Keratinocyte (primary cell): ENCODE results near the gene CCDC185. TPM values are rescaled to one million over a fixed set of nuclear protein-coding genes. Genes with fewer than 3 reads are reported as not detected.

Experiments
- DNase-seq: peaks from one replicate; pipeline ENCODE4 v3.0.0-alpha.2; 2011; ENCODE audit warnings: low read depth, missing footprints, low spot score
- FAIRE-seq: peaks from 2 replicates; lab custom pipeline; 2011; peaks lifted over from hg19 to GRCh38; lab: Jason Lieb, UNC
- H2AFZ ChIP-seq: 2 replicates; pipeline ENCODE4 v1.6.0; 2012; ENCODE audit warnings: low read length, control low read depth, inconsistent platforms; ENCODE audit not compliant: control insufficient read depth
- H3K27ac ChIP-seq: 2 replicates; pipeline ENCODE4 v1.5.1; 2011; ENCODE audit warnings: low read length; ENCODE audit not compliant: control insufficient read depth, insufficient read depth
- H3K27me3 ChIP-seq: 3 replicates; pipeline ENCODE4 v1.6.0; 2011; ENCODE audit warnings: low read length; ENCODE audit not compliant: control insufficient read depth, insufficient read depth; ENCODE audit errors: extremely low read depth
- H3K36me3 ChIP-seq, 2 experiments: 2 replicates in 1 of 2; 3 replicates in 1 of 2; pipeline ENCODE4 v1.5.1; 2011; ENCODE audit warnings: low read length in 2 of 2, mild to moderate bottlenecking in 1 of 2; ENCODE audit not compliant: control insufficient read depth in 2 of 2, insufficient read depth in 2 of 2; ENCODE audit errors: extremely low read depth in 1 of 2
- H3K4me1 ChIP-seq: 3 replicates; pipeline ENCODE4 v1.5.1; 2011; ENCODE audit warnings: low read length; ENCODE audit not compliant: control insufficient read depth, insufficient read depth; ENCODE audit errors: extremely low read depth
- H3K4me2 ChIP-seq: 3 replicates; pipeline ENCODE4 v1.6.0; 2011; ENCODE audit warnings: low read depth, low read length; ENCODE audit not compliant: control insufficient read depth, insufficient read depth; ENCODE audit errors: extremely low read depth
- H3K4me3 ChIP-seq, 3 experiments: fragments of 200-600 bp in 1 of 3; sonication (generic) in 1 of 3; 2 replicates in 2 of 3; 3 replicates in 1 of 3; pipeline ENCODE4 v1.5.1; 2011 to 2016; ENCODE audit warnings: low read length in 3 of 3, mild to moderate bottlenecking in 3 of 3, control low read depth in 2 of 3, inconsistent platforms in 1 of 3, low read depth in 1 of 3, mixed read lengths in 1 of 3, mixed run types in 1 of 3, moderate library complexity in 1 of 3; ENCODE audit not compliant: control insufficient read depth in 2 of 3, insufficient read depth in 2 of 3; ENCODE audit errors: extremely low read depth in 1 of 3
- H3K79me2 ChIP-seq: 2 replicates; pipeline ENCODE4 v1.6.0; 2012; ENCODE audit warnings: low read length; ENCODE audit not compliant: control insufficient read depth, insufficient read depth
- H3K9ac ChIP-seq: 3 replicates; pipeline ENCODE4 v1.6.0; 2011; ENCODE audit warnings: low read length; ENCODE audit not compliant: control insufficient read depth, insufficient read depth; ENCODE audit errors: extremely low read depth
- H3K9me1 ChIP-seq: 3 replicates; pipeline ENCODE4 v1.6.0; 2011; ENCODE audit warnings: low read length; ENCODE audit not compliant: control insufficient read depth, insufficient read depth; ENCODE audit errors: extremely low read depth
- H3K9me3 ChIP-seq: 2 replicates; pipeline ENCODE4 v1.5.1; 2012; ENCODE audit warnings: low read depth, low read length; ENCODE audit not compliant: control insufficient read depth
- H4K20me1 ChIP-seq: 3 replicates; pipeline ENCODE4 v1.6.0; 2011; ENCODE audit warnings: low read length; ENCODE audit not compliant: control insufficient read depth, insufficient read depth; ENCODE audit errors: extremely low read depth
- CTCF ChIP-seq, 3 experiments: IDR thresholded peaks in 1 of 3; conservative IDR thresholded peaks in 1 of 3; optimal IDR thresholded peaks in 1 of 3; 2 replicates in 2 of 3; 3 replicates in 1 of 3; pipeline versions ENCODE3 to v1.5.1; 2011; ENCODE audit warnings: low read length in 3 of 3, mild to moderate bottlenecking in 3 of 3, moderate library complexity in 2 of 3, control low read depth in 1 of 3, inconsistent platforms in 1 of 3; ENCODE audit not compliant: insufficient read depth in 2 of 3; ENCODE audit errors: extremely low read depth in 1 of 3
- EZH2 ChIP-seq: IDR thresholded peaks from one replicate; pipeline ENCODE4 v1.6.1; 2012; ENCODE audit warnings: inconsistent platforms, mild to moderate bottlenecking, low read length, moderate library complexity
- dilution Hi-C: fragments of 300-500 bp; cut with MboI; formaldehyde crosslinking; loops from one replicate; pipeline ENCODE4 v1.7.0; 2020; ENCODE audit warnings: low sequenced_read_pairs; ENCODE audit not compliant: extremely low pct_ligation_motif_present
- polyA plus RNA-seq, 5 experiments: library from polyadenylated mRNA; depleted of rRNA in 3 of 5; stranded (reverse) in 3 of 5; stranded (forward) in 1 of 5; unstranded in 1 of 5; fragments of >200 nt; gene quantifications; 1 replicate in 1 of 5; 2 replicates in 3 of 5; 3 replicates in 1 of 5; pipeline versions ENCODE4 v1.2.1 to v1.2.3, GENCODE V29; 2011 to 2012; ENCODE audit warnings: missing spikeins in 2 of 5, low read depth in 1 of 5, low replicate concordance in 1 of 5

Gene CCDC185
- polyA plus RNA-seq, 1 donor (not counting 4 experiments of a cell fraction or from before 2014, with no cell fraction given): not detected

GRCh38 chr1:223417903-223418663 lies 24.9 kb downstream of the CCDC185 start:
- Histone ChIP-seq H4K20me1 (no peaks in the 10 kb centered on the region), H3K27me3 (no peaks in the 10 kb centered on the region), H3K36me3 (no peaks in the 10 kb centered on the region), H3K9ac (no peak overlapping the region), H3K27ac (no peak overlapping the region), H3K79me2 (no peaks in the 10 kb centered on the region), H3K4me3 (no peak overlapping the region), H2AFZ (no peak overlapping the region), H3K4me2 (no peak overlapping the region), H3K4me1 (peaks cover 13% of the 10 kb centered on the region), H3K9me1 (no peaks in the 10 kb centered on the region), H3K9me3 (no peaks in the 10 kb centered on the region)
- dilution Hi-C loops: no loop called here
- TF ChIP-seq CTCF (optimal IDR thresholded peaks at IDR 0.05 in 1 of 3, IDR thresholded peaks at IDR 0.05 in 1 of 3, conservative IDR thresholded peaks at IDR 0.05 in 1 of 3; ENCODE audit: extremely low read depth in 1 of 3, insufficient read depth in 2 of 3, low read length in 3 of 3) (no peak), EZH2 (no peak)
- no peak for DNase-seq
- no peak for FAIRE-seq

GRCh38 chr1:223419115-223419514 lies 25.9 kb downstream of the CCDC185 start:
- no peak overlapping the region for H3K4me3 ChIP-seq
- DNase-seq (no peak), FAIRE-seq (no peak)
- no peaks in the 10 kb centered on the region for H3K9me3 ChIP-seq
- dilution Hi-C loops: no loop called here
- no peak overlapping the region for H3K4me2 ChIP-seq
- no peaks in the 10 kb centered on the region for H3K79me2 ChIP-seq
- no peak overlapping the region for H3K9ac ChIP-seq
- H3K27me3 ChIP-seq: no peaks in the 10 kb centered on the region
- H3K9me1 ChIP-seq: no peaks in the 10 kb centered on the region
- TF ChIP-seq EZH2: no peak
- no peak for TF ChIP-seq CTCF (optimal IDR thresholded peaks at IDR 0.05 in 1 of 3, IDR thresholded peaks at IDR 0.05 in 1 of 3, conservative IDR thresholded peaks at IDR 0.05 in 1 of 3; ENCODE audit: extremely low read depth in 1 of 3, insufficient read depth in 2 of 3, low read length in 3 of 3)
- no peaks in the 10 kb centered on the region for H3K36me3 ChIP-seq
- peaks cover 13% of the 10 kb centered on the region for H3K4me1 ChIP-seq
- no peak overlapping the region for H3K27ac ChIP-seq
- no peaks in the 10 kb centered on the region for H4K20me1 ChIP-seq
- no peak overlapping the region for H2AFZ ChIP-seq
